ENCODE results near the gene ADAM8.
"Not testable (repeated sequence)": the region's sequence is repeated elsewhere in the genome, so short reads cannot be mapped to it uniquely, and the experiment has no call there.

Gene ADAM8

DNA sequence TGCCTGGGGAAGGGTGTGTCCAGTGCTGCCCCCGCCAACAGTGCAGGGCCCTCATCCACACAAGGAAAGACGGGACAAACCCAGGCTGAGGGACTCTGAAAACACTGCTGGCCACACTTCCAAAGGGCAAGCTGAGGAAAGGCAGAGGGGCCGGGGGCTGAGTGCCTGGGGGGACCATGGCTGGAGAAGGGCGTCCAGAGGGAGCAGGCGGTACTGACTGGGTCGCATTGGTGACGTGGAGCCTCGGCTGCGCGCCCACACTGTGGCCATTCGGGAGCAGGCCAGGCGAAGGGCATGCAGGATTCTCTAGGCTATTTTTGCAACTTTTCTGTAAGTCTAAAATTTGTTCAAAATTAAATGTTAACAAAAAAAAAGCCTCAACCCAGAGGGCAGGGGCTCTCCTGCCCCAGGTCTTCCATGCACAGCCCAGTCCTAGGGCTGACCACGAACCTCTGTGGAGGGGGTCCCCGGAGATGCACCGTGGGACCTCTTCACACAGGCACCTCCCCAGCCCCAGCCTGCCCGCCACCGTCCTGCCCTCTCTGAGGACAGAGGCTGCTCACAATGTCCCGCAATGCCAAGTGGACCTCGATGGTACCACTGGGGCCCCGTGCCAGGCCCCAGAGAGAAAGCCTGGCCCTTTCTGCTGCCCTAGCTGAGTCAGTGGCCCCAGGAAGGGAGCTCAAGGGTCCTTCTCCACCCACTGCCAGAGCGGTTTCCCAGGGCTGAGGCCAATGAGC lies 10.4 kb downstream of the ADAM8 start:
- DNase-seq, result no peak

DNA sequence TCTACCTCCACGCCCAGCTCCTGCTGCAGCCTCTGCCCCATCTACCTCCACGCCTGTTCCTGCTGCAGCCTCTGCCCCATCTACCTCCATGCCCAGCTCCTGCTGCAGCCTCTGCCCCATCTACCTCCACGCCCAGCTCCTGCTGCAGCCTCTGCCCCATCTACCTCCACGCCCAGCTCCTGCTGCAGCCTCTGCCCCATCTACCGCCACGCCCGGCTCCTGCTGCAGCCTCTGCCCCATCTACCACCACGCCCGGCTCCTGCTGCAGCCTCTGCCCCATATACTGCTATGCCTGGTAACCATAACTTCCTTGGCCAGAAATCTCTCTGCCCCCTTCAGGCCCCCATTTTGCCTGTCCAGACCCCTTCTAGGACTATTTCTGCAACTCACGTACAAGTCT lies 11.6 kb downstream of the ADAM8 start:
- DNase-seq, result not testable (repeated sequence)

DNA sequence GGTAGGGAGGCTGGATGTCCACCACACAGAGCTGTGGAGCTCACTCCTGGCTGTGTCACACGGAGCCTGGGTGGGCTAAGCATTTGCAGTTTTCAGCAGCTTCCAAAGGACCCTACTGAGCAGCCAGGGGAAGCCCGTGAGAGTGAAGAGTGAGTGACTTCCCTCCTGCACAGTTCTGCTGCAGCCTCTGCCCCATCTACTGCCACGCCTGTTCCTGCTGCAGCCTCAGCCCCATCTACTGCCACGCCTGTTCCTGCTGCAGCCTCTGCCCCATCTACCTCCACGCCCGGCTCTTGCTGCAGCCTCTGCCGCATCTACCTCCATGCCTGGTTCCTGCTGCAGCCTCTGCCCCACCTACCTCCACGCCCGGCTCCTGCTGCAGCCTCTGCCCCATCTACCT lies 12.2 kb downstream of the ADAM8 start:
- no peak for DNase-seq

DNA sequence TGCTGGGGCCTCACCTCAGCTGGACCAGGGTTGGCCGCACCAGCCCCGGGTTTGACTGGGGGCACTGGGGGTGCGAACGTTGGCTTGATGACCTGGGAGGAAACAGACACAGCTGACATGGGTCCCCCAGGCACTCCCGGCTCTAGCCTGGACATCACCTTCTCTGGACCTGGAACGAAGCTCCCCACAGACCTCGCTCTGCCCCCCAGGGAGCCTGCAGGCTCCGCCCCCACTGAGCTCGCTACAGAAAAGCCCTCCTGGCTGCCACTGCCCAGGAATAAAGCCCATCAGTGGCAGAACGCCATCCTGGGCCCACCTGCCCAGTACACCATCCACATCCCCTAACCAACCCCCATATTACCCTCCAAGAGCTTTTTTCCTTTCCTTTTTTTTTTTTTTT lies 13.0 kb downstream of the ADAM8 start:
- no peak for DNase-seq

DNA sequence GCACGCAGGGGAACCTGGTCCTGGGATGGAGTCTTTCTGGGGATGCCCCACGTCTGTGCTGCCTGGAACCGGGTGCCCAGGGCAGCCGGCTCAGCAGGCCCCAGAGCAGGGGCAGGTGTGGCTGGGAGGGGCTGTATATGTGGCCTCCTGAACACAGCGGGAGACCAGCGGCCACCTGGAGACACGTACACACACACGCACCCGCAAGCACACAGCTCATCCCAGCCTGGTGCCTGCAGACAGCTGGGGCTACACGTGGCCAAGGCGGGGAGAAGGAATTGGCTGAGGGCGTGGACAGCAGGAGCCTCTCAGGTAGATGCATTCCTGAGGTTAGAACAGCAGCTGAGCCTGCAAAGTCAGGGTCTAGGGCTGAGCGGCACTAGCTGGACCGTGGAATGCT lies 14.0 kb downstream of the ADAM8 start:
- DNase-seq, result no peak

DNA sequence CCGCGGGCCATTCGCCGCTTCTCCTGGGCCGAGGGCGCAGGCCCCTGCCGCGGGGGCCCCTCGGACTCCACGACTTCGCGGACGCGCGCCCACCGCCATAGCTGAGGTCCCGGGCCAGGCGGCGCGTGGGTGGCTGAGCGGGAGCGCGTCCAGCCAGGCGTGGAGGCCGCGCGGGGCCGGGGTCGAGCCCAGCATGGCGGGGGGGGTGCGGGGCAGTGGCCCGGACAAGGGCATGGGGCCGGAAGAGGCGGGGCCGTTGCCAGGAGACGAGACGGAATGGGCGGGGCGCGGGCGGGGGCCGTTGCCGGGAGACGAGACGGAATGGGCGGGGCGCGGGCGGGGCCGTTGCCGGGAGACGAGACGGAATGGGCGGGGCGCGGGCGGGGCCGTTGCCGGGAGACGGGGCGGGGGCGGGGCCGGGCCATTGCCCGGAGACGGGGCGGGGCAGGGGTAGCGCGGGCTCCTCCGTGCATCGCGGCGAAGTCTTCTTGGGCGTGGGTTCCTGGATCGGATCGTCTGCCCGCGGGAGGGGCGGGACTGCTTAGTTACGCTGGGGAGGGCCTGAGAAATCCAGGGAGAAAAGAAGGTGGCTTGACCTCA lies 14.8 kb downstream of the ADAM8 start:
- DNase-seq, result peak; percentile 80

DNA sequence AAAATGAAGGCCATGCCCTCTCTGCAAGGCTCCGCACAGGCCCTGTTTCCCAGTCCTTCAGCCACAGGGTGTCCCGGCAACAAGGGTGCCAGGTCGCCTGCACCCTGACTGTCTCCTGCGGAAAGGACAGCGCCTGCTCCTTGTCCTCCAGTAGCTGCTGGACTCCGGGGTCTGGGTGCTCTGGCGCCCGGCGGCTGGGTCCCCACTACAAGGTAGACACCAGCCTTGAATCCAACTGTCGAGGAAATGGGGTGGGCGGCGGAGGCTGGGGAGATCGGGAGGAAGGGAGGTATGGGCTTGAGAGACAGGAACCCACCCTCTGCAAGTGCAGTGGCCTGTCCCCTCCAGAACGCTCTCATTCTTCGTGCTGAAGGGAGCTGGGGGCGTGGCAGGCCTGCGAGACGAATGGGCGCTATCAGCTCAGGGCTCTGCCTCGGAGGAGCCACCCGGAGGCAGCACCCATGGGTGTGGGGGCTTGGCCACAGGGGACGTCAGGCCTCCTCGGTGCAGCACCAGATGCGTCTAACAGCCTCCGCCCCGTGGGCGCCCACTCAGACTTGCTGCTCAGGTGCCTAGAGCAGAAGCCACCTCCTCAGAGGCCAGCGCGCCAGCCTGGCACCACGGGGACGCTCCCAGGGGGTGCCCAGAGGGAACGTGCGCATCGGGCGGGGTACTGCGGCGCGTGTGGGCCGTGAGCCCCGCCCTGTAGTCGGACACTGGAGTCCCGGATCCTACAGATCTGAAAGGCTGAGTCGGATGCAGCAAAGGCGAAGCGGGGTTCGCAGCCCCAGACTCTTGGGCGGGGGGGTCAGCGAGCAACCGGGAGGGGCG lies 15.6 kb downstream of the ADAM8 start:
- peak; percentile 62 for DNase-seq

DNA sequence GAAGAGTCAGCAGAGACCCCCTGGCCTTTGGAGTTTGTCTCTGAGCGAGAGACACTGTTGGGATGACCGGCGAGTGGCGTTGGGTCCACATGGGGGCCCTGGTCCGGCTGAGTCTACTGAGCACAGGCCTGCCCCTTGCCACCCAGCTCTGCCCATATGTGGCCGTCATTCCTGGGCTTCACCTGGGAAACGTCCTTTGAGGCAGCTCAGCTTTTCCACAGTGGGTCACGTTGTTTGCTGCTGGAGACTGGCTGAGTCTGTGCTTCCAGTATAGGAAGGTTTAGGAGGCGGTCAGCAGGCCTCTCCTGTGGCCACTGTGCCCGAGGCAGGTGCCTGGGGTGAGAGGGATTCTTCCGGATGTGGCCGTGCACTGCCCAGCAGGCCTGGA lies 17.1 kb downstream of the ADAM8 start:
- DNase-seq, result no peak

DNA sequence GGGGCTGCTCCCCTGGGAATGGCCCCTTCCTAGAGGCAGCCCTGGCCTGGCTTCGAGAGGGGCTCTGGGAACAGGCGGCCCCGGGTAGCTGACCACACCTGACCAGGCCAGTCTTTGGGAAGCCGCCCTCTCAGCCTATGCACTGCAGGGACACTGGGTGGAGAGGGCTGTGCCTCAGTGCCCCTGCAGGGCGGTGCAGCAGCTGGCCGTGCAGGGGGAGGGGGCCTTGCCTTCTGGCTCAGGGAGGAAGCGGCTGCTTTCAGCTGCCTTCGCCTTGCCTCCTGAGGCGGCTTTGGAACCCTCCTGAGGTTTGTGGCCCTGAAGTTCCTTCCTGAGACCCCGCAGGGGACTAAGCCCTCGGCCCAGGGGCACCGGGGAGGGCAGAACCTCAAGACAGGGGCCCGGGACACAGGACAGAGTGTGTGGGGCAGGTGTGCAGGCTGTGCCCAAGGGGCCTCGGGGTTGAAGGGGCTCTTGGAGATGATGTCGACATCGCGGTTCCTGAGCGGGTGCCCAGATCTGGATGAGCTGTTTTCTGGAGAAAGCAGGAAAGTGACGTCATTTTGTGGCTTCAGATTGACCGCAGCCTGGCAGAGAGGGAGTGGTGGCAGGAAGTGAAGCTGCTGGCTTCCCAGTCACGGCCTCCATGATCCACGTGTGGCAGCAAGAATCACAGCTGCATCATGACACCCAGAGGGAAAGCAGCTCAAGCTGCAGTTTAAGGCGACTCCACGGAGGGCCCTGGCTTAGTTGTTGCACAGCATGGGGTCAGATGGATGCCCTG lies 17.7 kb downstream of the ADAM8 start:
- peak; percentile 70 for DNase-seq

DNA sequence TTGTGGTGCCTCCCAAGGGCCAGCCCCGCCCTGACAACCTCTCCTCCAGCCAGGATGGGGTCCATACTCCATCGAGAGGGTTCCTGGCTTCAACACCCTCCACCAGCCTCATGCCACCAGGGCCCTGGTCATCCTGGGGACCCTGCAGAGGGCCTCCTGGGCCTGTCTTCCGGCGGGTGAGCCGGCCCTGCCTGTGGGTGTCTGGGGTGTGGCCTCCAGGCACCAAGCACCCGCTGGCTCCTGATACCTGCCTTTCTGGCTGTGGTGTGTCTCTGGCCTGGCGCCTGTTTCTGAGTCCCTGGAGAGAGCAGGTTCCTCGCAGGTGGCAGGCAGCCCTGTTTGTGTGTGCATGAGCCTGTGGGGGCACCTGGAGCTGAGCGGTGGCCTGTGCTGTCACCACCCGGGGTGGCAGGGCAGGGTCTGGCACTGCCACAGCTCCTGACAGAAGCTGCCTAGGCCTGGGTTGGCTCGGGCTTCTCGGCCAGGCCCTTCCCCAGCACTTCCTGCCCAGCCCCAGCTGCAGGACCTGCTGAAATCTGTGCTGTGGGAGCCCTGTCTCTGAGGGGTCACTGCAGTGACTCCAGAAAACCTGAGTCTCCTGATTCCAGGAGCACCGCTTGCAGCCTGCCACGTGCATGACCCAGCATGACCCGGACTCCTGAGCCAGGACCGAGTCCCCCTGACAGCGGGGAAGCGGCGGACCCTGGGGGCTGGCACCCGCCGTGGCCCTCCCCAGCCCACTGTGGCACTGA lies 18.4 kb downstream of the ADAM8 start:
- DNase-seq, result no peak

DNA sequence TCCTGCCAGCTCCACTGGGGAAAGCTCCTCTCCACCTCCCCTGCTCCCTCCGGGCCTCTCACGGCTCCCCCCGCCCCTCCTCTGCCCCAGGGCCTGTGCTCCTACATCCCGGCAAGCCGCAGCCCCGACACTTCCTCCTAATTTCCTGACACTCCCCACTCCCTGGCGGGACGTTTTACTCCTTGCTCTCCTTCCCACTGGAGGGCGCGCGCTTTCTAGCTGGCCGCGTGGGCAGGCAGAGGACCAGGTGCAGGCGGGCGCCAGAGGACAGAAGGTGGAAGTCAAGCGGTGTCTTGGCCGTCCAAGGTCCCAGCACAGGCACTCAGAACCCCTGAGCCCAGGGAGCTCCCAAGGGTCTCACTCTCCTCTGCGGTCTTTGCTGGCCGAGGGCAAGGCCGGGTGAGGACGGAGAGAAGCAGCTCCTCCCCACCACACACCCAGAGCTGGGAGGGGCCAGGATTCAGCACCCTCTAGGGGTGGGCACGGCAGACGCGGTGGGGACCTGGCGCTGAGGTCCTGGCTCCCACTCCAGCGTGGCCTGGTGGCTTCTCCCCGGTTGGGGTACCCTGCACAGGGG lies 19.1 kb downstream of the ADAM8 start:
- no peak for DNase-seq

DNA sequence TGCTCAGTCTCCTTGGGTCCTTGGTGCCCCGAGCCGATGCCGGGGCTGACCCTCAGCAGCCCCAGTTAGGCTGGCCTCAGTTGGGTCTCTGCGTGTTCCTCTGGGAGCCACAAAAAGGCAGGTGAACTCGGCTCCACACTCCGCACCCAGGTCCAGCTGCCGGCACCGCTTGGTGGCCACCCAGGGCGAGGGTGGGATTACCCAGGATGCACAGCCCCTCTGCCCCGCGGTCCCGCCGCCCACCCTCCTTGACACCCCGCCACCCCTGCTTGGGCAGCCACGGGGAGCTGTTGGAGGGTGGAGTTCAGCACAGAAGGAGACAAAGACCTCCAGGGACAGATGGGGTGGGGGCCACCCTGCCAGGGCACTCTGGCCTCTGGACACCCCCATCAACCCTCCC lies 21.3 kb downstream of the ADAM8 start:
- DNase-seq, result no peak

DNA sequence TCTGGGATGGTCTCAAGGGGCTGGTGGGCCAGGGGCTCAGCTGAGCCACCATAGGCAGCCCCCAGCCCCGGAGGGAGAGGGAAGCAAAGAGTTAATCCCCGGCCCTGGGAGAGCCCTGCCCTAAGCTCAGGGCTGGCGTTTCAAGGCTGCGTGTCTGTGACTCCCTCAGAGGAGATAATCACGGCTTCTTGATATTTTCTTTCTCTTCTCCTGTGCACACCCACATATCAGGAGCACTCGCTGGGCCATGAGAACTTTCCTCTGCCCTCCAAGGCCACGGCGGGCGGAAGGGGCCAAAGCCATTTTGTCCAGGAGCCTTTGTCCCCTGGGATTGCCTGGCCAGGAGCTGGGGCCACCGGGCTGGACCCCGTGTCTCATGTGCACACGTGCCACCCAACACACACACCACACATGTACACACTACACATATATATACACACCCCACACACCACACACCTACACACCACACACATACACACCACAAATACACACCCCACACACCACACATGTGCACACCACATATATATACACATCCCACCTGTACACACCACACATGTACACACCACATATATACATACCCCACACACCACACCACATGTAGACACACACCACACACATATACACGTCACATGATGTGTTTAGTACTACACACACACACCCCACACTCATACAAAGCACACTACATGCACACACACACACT lies 22.1 kb downstream of the ADAM8 start:
- DNase-seq, result no peak

DNA sequence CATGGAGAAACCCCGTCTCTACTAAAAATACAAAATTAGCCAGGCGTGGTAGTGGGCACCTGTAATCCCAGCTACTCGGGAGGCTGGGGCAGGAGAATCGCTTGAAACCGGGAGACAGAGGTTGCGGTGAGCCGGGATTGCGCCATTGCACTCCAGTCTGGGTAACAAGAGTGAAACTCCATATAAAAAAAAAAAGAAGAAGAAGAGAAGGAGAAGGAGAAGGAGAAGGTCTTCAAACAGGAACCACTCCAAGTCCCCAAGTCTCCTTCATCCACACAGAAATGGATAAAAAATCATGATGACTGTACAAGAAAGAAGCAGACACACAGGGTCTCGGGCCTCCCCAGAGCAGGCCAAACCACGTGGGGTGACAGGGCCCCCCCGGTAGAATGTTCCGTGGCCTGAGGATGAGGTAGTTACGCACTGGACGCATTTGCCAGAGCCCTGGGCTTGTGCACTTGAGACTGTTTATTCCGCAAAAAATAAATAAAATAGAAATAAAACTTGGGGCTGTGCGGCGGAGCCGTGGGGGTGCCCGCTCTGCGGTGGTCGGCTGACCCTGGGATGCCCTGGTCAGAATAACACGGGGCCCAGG lies 23.2 kb downstream of the ADAM8 start:
- DNase-seq, result no peak

DNA sequence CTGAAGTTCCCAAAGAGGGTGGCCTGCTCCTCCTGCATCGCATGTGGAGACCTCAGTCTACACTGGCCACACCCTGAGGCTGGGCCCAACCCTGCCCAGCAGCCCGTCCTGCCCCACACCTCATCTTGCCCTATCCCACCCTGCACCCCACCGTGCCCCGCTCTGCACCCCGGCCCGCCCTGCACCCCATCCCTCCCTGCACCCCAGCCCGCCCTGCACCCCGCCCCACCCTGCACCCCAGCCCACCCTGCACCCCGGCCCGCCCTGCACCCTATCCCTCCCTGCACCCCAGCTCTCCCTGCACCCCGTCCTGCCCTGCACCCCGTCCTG lies 24.5 kb downstream of the ADAM8 start:
- DNase-seq, result no peak

DNA sequence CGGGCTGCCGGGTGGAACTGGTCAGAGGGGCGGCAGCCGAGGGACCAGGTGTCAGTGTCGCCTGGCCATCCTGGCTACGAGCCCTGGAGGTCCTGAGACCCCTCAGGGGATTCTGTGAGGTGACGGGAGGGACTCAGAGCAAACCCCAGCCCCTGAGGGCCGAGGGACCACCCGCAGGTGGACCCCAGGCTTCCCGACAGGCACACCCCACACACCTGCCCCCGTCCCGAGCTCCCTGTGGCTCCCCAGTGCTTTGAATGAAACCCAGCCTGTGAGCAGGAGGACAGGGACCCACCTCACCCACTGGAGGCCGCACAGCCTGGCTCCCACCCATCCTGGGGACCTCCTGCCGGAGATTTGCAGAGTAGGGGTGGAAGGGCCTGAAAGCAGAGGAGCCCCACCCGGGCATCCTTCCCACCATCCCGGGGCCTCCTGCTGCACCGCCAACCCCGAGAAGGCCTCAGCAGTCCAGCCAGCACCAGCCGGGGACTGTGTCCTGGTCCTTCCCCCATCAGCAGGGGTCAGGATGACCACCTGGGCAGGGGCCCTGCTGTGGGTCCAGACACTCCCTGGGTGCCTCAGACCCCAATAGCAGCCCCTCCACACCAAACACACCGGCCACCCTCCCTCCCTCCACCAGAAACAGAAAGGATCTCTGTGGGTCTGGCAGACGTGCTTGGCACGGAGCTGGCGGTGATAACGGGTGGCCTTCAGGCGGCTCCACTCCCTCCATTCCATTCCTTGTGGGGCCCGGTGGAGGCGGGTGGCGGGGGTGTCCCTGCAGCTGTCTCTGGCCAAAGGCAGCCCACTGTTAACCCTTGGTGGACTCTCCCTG lies 25.1 kb downstream of the ADAM8 start:
- DNase-seq, result no peak

DNA sequence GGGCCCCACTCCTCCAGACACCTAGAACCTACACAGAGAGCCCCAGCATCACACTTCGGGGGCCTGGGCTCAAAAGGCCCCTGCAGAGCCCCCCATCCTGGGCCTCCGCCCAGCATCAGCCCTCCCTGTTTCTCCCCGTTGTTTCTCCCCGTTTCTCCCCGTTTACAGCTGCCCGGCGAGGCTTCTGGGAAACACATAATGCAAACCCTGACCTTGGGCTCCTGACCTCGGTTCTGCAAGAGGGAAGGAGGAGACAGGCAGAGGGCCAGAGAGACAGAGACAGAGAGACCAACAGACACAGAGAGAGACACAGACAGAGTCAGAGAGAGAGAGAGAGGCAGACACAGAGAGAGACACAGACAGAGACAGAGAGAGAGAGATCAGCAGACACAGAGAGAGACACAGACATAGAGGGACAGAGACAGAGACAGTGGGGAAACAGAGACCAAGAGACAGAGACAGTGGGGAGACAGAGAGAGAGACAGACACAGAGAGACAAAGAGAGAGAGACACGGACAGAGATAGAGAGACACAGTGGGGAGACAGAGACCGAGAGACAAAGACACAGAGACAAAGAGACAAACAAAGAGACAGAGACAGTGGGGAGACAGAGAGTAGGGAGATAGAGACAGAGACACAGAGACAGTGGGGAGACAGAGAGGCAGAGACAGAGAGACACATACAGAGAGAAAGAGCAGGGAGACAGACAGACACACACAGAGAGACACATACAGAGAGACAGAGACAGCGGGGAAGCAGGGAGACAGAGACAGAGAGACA lies 26.5 kb downstream of the ADAM8 start:
- no peak for DNase-seq

DNA sequence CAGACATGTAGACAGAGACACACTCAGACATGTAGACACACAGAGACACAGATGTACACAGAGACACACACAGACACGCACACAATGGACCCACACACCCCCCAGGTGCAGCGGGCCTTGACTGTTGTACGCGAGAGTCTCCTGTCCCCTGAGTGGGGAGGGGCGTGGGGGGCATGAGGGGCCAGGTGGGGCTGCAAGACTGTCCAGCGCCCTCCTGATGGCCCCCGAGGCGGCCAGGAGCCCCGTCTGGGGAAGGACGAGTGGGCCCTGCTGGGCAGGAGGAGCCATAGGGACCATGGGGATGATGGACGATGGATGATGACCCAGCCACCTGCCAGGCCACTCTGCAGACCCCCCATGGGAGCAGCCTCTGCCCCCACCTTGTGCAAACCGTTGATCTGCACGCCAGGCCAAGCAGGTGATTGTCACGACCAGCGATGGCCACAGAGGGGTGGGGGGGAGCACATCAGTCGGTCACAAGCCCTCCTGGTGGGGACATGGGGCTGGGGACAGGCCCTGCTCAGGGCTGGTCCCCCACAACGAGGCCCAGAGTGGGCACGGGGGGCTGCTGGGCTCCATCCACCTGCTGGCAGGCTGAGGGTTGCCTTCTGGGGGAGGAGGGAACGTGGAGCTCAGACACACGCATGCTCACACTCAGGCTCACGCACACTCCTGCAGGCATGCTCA lies 27.4 kb downstream of the ADAM8 start:
- no peak for DNase-seq

DNA sequence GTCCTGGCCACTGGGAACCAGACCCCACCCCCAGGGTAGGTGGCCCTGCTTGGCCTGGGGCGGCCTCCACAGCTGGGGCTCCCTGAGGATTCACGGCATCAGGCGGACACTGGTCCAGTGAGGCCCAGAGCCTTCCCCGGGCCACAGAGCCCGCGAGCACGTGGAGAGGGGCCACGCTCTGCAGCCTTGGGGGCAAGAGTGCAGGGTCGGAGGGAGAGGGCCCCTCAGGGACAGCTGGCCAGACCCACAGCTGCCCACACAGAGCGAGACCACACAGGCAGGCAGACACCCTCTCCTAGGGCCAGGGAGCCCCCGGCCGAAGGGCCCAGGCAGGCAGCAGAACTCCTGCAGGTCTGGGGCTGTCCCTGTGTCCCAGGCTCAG lies 28.3 kb downstream of the ADAM8 start:
- DNase-seq, result no peak
